T-helper 2 cell treated with Interferon-gamma antibody and Interleukin-4, amounts not matched to agents 5 μg/mL and 100 μg/mL, for 36 hours (primary cell): ENCODE measurements around the gene SLC22A4.

Experiments
- DNase-seq: peaks from one replicate; pipeline ENCODE4 v3.0.0; 2021; ENCODE audit warnings: low spot score
- H3K27ac Mint-ChIP-seq: one replicate; pipeline ENCODE4 v1.8.0; 2021; ENCODE audit warnings: mild to moderate bottlenecking, mixed read lengths
- H3K27me3 Mint-ChIP-seq: one replicate; pipeline ENCODE4 v1.8.0; 2021; ENCODE audit warnings: low read depth, mixed read lengths
- H3K36me3 Mint-ChIP-seq: one replicate; pipeline ENCODE4 v1.8.0; 2021; ENCODE audit warnings: low read depth, mixed read lengths
- H3K4me1 Mint-ChIP-seq: one replicate; pipeline ENCODE4 v1.8.0; 2021; ENCODE audit warnings: low read depth, mixed read lengths
- H3K4me3 Mint-ChIP-seq: one replicate; pipeline ENCODE4 v1.8.0; 2022; ENCODE audit warnings: mild to moderate bottlenecking, moderate library complexity, mixed read lengths
- H3K9me3 Mint-ChIP-seq: one replicate; pipeline ENCODE4 v1.8.0; 2021; ENCODE audit warnings: mixed read lengths

Gene SLC22A4

DNA sequence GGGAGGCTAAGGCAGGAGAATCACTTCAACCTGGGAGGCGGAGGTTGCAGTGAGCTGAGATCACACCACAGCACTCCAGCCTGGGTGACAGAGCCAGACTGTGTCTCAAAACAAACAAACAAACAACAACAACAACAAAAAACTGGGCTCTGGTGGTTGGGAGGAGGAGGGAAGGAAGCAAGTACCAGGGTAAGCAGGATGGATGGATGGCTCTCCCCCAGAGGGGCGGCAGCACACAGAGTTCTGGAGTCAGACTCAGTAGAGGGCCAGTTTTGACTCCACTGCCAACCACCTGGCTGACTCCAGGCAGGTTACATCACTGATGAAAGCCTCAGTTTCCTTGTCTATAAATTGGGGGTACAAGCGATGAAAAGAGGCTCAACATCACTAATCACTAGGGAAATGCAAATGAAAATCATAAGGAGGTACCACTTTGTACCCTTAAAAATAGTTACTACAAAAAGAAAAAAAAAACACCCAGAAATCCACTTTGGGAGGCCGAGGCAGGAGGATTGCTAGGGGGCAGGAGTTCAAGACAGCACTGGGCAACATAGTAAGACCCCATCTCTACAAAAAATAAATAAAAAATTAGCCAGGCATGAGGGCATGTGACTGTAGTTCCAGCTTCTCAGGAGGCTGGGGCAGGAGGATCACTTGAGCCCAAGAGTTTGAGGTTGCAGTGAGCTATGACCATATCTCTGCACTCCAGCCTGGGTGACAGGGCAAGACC lies 3.2 kb downstream of the SLC22A4 start:
- Mint-ChIP-seq H3K4me1 (peaks cover 24% of the 10 kb centered on the region), H3K4me3 (no peak overlapping the region), H3K9me3 (no peaks in the 10 kb centered on the region), H3K27ac (no peak overlapping the region), H3K27me3 (no peaks in the 10 kb centered on the region), H3K36me3 (no peaks in the 10 kb centered on the region)
- no peak for DNase-seq

DNA sequence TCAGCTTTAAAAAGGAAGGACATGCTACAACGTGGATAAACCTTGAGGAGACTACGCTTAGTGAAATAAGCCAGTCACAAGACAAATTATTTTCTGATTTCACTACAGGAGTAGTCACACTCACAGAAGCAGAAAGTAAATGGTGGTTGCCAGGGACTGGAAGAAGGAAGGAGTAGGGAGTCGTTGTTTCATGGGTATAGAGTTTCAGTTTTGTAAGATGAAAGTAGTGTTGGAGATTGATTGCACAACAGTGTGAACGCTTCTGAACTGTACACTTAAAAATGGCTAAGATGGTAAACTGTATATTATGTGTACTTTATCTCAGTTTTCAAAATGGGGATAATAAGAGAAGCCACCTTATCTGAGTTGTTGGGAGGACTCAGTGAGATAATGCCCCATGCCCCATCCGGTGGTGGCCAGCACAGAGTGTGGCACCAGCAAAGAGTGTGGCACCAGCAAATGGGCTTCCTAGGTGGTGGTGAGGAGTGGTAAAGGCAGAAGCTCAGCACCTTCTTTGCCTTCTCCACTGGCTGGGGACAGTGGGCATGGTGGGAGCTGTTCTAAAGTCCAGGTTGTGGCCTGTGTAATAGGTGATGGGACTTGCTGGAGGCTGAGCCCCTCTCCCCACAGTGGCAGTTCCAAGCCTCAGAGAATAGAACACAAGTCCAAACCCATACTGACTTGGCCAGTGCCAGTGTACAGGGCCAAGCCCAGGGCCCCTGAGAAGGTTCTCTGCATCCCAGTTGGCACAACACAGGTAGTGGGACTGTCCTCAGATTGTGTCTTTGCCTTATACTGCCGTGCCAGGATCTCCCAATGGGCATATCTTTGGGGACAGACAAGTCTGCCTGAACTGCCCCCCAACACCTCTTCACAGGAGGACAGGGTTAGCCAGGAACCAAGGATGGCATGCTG lies 4.4 kb downstream of the SLC22A4 start:
- no peaks in the 10 kb centered on the region for H3K36me3 Mint-ChIP-seq
- H3K27me3 Mint-ChIP-seq, result no peaks in the 10 kb centered on the region
- no peaks in the 10 kb centered on the region for H3K9me3 Mint-ChIP-seq
- peaks cover 20% of the 10 kb centered on the region for H3K4me1 Mint-ChIP-seq
- no peak overlapping the region for H3K4me3 Mint-ChIP-seq
- no peak for DNase-seq
- no peak overlapping the region for H3K27ac Mint-ChIP-seq

DNA sequence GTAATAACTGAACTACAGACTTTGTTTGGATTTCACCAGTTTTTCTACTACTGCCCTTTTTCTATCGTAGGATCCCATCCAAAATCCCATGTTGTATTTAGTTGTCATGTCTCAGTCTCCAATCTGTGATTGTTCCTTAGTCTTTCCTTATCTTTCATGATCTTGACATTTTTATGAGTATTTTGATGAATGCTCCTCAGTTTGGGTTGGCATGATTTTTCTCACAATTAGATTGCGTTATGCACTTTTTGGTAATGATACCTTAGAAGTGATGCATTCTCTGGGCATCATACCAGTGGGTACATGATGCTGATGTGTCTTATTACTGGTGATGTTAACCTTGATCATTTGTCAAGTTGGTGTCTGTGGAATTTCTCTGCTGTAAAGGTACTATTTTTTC lies 5.7 kb downstream of the SLC22A4 start:
- no peaks in the 10 kb centered on the region for H3K36me3 Mint-ChIP-seq
- H3K4me1 Mint-ChIP-seq, result peaks cover 16% of the 10 kb centered on the region
- no peaks in the 10 kb centered on the region for H3K27me3 Mint-ChIP-seq
- no peak overlapping the region for H3K27ac Mint-ChIP-seq
- DNase-seq, result no peak
- peaks cover 3% of the 10 kb centered on the region for H3K9me3 Mint-ChIP-seq
- H3K4me3 Mint-ChIP-seq, result no peak overlapping the region

DNA sequence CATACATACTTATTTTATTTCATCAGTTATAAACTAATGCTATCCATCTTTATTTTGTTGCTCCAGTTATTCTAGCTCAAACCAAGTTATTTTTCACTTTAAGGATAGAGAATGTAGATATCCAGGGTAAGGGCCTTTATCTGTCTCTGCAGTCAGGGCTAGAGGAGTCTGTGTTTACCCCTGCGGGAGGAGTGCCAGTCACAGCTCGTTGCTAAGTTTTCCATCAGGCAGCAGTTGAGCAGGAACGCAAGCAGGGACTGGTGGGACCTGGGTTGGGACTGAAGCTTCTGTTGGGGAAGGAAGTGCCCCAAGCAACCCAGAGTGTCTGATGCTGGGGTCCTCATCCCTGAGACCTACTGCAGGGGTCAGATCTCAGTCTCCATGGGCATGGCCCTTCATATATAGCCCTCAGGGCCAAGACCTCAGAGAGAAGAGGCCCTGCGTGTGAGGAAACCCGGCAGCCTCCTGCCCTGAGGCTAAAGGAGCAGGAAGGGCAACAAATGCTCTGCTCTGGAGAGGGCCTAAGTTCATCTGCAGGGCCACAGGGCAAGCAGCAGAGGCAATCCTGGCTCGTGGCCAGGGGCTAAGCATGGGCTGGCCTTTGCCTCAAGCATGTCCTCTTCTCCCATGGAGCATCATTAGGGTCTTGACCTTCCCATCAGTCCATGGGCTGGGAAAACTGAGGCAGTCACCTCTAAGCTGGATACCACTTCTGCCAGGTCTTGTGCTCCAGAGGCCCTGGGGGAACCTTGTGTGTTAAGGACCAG lies 6.6 kb downstream of the SLC22A4 start:
- H3K27ac Mint-ChIP-seq, result no peak overlapping the region
- peaks cover 8% of the 10 kb centered on the region for H3K4me1 Mint-ChIP-seq
- no peak for DNase-seq
- H3K27me3 Mint-ChIP-seq, result no peaks in the 10 kb centered on the region
- peaks cover 5% of the 10 kb centered on the region for H3K36me3 Mint-ChIP-seq
- no peak overlapping the region for H3K4me3 Mint-ChIP-seq
- H3K9me3 Mint-ChIP-seq, result peaks cover 10% of the 10 kb centered on the region

DNA sequence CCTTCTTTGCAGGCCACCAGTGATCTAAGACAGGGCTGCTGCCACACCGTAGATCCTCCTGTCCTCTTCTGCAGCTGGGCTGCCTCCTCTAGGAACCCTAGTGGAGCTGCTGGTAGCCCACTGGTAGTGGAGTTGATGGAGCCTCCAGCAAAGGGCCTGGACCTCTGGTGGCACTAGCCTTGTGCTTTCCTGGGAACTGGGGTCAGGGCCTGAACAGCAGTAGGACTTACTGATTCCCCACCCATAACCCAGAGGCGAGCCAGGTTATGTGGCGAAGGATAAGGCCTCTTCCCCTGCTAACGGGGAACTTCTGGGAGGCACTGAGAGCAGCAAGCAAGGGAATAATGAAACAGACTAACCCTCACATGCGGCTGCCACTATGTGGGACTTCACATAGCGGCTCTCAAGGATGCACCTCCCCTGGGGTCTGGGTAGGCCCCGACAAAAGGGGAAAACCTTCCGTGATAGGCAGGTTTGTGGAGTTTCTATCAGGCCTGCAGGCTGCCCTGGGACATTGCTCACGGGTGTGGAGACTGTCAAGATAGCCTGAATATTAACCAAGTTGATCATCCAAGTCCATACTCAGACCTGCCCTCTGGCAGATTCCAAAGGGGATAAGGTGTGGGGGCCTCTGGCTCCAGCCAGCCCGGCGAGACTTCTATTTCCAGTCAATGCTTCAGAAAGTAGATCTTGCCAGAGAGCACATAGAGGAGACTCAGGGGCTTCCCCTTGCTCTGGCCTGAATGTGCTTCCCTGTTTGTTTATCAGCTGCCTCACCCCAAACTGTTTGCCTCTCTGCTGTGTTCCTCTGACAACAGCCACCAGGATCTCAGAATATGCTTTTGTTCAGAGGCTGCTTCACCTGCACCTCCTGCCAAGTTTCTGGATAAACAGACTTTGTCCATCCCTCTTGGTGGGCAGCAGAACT lies 7.4 kb downstream of the SLC22A4 start:
- Mint-ChIP-seq H3K27ac (no peak overlapping the region), H3K4me1 (peaks cover 4% of the 10 kb centered on the region)
- no peak for DNase-seq

DNA sequence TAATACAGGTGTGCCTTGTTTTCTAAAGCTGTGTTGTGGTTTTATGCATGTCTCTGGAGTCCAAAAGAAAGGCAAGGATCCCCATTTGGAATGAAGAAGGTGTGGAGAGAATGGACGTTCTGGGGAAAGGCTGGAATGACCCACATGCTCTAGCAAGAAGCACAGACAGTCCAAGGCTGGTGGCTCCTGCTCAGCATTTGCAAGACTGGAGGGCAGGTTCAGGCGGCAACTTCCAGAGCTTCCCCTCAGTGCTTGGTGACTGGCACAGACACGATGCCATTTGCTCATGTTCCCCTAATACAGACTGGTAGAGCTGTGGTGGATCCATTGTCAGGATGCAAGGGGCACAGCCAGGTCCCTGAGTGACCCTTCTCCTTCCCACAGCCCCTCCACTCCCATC lies 8.2 kb downstream of the SLC22A4 start:
- Mint-ChIP-seq H3K27ac (no peak overlapping the region), H3K36me3 (peaks cover 5% of the 10 kb centered on the region), H3K4me1 (peaks cover 4% of the 10 kb centered on the region), H3K9me3 (peaks cover 10% of the 10 kb centered on the region), H3K27me3 (no peaks in the 10 kb centered on the region), H3K4me3 (no peak overlapping the region)
- no peak for DNase-seq

More for the DNA sequence above, 7.4 kb downstream of the SLC22A4 start:
- H3K36me3 Mint-ChIP-seq, result peaks cover 5% of the 10 kb centered on the region
- H3K4me3 Mint-ChIP-seq, result no peak overlapping the region
- peaks cover 10% of the 10 kb centered on the region for H3K9me3 Mint-ChIP-seq
- H3K27me3 Mint-ChIP-seq, result no peaks in the 10 kb centered on the region

DNA sequence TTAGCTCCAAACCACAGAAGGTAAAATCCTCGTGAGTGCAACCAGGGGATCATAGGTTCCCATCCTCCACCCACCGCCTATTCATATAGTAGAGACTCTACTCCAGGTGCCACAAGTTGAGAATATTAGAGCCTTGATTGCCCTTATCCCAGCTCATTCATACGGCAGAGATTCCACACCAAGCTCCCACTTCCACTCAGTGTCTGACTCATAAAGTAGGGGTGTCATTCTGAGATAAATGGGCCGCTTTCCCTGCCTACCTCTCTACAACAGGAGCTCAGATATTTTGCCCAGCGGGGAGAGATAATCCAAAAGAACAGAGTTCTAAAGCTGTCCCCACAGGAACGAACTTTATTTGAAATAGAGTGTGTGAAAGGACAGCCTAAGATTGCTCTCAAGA lies 9.4 kb downstream of the SLC22A4 start:
- no peak for DNase-seq
- Mint-ChIP-seq H3K27ac (no peak overlapping the region), H3K36me3 (peaks cover 5% of the 10 kb centered on the region), H3K27me3 (no peaks in the 10 kb centered on the region), H3K9me3 (peaks cover 10% of the 10 kb centered on the region), H3K4me1 (no peaks in the 10 kb centered on the region), H3K4me3 (no peak overlapping the region)

DNA sequence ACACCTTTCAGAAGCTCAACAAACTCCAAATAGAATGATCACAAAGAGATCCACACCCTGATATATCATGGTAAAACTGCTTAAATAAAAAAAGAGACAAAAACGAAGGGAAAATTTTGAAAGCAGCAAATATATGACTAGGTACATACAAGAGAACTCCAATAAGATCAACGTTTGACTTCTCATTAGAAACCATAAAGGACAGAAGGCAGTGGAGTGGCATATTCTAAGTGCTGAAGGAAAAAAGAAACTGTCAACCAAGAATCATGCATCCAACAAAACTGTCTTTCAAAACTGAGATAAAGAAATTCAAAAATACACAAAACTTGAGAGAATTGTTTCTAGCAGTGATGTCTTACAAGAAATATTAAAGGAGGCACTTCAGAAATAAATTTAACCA lies 11.2 kb downstream of the SLC22A4 start:
- Mint-ChIP-seq H3K27me3 (no peaks in the 10 kb centered on the region), H3K9me3 (peaks cover 10% of the 10 kb centered on the region), H3K4me1 (no peaks in the 10 kb centered on the region), H3K4me3 (no peak overlapping the region), H3K36me3 (peaks cover 5% of the 10 kb centered on the region), H3K27ac (no peak overlapping the region)
- no peak for DNase-seq

DNA sequence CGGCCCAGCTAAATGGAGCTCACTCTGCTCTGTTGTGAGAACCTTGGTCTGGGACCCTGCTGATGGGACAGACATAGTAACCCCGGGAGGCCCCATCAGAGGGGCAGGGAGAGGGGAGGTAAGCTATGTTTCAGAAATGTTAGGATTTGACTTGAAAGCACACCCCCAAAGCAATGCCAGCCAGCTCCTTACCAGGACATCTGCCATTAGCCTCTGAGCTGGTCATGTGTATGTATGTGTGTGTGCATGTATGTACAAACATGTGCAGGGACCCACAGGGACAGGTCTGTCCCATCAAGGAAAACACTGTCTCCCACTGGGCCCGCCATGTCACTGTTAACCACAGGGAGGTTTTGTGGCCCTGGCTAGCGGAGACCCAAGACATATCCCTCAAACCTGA lies 14.5 kb downstream of the SLC22A4 start:
- Mint-ChIP-seq H3K4me3 (no peak overlapping the region), H3K36me3 (peaks cover 5% of the 10 kb centered on the region), H3K4me1 (no peaks in the 10 kb centered on the region), H3K27ac (no peak overlapping the region), H3K27me3 (no peaks in the 10 kb centered on the region), H3K9me3 (peaks cover 10% of the 10 kb centered on the region)
- no peak for DNase-seq

DNA sequence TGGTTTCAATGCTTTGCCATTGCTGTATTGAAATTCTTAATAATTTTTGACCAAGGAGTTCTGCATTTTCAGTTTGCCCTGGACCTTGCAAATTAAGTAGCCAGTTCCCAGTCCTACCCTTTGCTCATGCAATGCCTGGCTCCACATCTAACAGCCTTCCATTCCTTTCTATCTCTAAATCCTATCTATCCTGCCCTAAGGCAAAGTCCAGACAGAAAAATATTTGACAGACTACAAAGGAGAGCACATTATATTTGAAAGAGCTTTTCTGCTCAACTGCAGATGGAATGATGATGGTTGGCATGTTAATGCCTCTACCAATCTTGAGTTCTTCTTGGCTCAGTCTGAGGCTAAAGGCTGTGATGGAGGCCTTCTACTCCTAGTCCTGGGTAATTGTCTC lies 15.5 kb downstream of the SLC22A4 start:
- Mint-ChIP-seq H3K36me3 (peaks cover 5% of the 10 kb centered on the region), H3K4me3 (no peak overlapping the region), H3K4me1 (no peaks in the 10 kb centered on the region), H3K9me3 (peaks cover 6% of the 10 kb centered on the region), H3K27ac (no peak overlapping the region), H3K27me3 (no peaks in the 10 kb centered on the region)
- no peak for DNase-seq

DNA sequence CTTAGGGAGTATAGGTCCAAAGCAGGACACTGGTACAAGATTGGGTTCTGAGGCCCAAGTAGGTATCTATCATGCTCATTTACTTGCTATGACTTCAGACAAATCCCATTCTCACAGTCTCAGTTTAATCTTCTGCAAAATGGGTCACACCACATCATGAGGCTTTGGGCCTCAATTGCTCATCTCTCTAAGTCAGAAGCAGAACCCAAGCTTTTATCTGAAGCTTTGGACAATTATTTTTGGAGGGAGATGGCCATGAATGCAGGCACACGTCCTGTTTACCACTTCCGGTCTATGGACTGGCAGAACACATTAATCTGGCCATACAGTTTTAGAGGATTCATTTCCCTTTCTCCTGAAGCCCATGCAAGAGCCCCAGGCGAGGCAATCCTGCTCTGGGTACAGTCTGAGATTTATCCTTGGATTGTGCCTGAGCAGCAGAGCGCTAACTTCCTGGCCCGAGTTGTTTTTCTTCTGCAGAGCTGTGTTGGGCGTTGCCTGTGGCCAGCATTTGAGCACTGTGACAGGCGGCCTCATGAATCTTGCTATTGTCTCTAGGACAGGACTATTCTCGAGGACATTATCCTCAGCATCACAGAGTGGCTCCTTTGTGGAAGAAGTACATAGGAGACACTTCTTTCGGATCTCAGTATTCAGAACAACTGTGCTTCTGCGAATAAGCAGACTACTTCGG lies 16.1 kb downstream of the SLC22A4 start:
- no peak for DNase-seq
- no peak overlapping the region for H3K4me3 Mint-ChIP-seq
- no peak overlapping the region for H3K27ac Mint-ChIP-seq
- no peaks in the 10 kb centered on the region for H3K27me3 Mint-ChIP-seq
- H3K9me3 Mint-ChIP-seq, result peaks cover 2% of the 10 kb centered on the region
- H3K36me3 Mint-ChIP-seq, result peaks cover 1% of the 10 kb centered on the region
- H3K4me1 Mint-ChIP-seq, result no peaks in the 10 kb centered on the region

DNA sequence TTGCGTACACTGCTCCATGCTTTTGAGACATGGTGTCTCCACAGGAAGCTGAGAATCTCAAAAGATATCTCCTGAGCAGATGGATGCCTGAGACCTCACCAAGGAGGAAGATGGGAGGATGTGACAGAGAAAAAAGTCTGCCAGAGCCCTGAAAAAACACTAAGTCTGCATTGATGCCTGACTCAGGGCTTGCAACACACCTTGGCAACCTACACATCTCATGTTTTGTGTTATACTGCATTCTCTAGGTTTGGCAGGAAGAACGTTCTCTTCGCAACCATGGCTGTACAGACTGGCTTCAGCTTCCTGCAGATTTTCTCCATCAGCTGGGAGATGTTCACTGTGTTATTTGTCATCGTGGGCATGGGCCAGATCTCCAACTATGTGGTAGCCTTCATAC lies 19.2 kb downstream of the SLC22A4 start:
- Mint-ChIP-seq H3K36me3 (no peaks in the 10 kb centered on the region), H3K9me3 (no peaks in the 10 kb centered on the region), H3K27ac (no peak overlapping the region), H3K4me3 (no peak overlapping the region), H3K4me1 (no peaks in the 10 kb centered on the region), H3K27me3 (no peaks in the 10 kb centered on the region)
- DNase-seq, result no peak

DNA sequence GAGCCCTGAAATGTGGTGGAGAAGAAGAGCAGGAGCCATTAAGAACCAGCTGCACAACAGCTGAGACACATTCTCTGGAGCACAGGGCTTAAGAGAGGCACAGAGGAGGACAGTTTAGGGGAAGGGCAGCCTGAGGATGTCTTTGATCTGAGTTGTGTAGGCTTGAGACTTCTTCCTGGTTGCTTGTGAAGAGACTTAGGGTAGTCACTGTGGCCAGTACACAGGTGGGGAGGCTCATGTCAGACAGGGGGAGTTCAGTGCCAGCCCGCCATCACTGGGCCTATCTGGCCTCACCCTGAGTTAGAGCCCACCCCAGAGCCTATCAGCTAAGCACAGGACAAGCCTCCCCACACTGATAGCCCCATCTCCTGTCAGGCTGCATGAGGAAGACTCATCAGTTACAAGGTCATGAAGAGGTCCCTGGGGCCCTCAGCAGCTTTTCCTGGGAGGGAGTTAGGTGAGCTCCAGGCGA lies 19.8 kb downstream of the SLC22A4 start:
- Mint-ChIP-seq H3K36me3 (no peaks in the 10 kb centered on the region), H3K27me3 (no peaks in the 10 kb centered on the region), H3K4me3 (no peak overlapping the region), H3K27ac (no peak overlapping the region), H3K4me1 (no peaks in the 10 kb centered on the region), H3K9me3 (no peaks in the 10 kb centered on the region)
- DNase-seq, result no peak
